ENCODE results near the gene PHIP. TPM values are rescaled to one million over a fixed set of nuclear protein-coding genes. Genes with fewer than 3 reads are reported as not detected.

Gene PHIP
- total RNA-seq, 4 donors from 2014 or later: 12.1 to 34.5 (median 20.7) TPM

- TF ChIP-seq, protein P1, sequence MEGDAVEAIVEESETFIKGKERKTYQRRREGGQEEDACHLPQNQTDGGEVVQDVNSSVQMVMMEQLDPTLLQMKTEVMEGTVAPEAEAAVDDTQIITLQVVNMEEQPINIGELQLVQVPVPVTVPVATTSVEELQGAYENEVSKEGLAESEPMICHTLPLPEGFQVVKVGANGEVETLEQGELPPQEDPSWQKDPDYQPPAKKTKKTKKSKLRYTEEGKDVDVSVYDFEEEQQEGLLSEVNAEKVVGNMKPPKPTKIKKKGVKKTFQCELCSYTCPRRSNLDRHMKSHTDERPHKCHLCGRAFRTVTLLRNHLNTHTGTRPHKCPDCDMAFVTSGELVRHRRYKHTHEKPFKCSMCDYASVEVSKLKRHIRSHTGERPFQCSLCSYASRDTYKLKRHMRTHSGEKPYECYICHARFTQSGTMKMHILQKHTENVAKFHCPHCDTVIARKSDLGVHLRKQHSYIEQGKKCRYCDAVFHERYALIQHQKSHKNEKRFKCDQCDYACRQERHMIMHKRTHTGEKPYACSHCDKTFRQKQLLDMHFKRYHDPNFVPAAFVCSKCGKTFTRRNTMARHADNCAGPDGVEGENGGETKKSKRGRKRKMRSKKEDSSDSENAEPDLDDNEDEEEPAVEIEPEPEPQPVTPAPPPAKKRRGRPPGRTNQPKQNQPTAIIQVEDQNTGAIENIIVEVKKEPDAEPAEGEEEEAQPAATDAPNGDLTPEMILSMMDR (IDR thresholded peaks at IDR 0.05): no peak
- TF ChIP-seq POLR2A (IDR thresholded peaks at IDR 0.05): no peak
- TF ChIP-seq POLR2AphosphoS5 (IDR thresholded peaks at IDR 0.05): no peak
- TF ChIP-seq EP300 (IDR thresholded peaks at IDR 0.05; ENCODE audit: low read depth): no peak
- in situ Hi-C loops (cut with MboI; ENCODE audit: low pct_ligation_motif_present in 1 of 4, low pct_unique_long_range_greater_than_20kb in 1 of 4, low sequenced_read_pairs in 3 of 4): no loop called here
- H3K27me3 ChIP-seq: no peaks in the 10 kb centered on the region
- no peak overlapping the region for H3K27ac ChIP-seq
- peaks cover 0 to 63% (median 9%) of the 10 kb centered on the region in 4 donors for H3K36me3 ChIP-seq
- H3K4me3 ChIP-seq: no peak overlapping the region
- DNase-seq: no peak
- intact Hi-C loops (cut with DNase I; ENCODE audit: low total_unique reads): no loop called here
- H3K9me3 ChIP-seq: no peaks in the 10 kb centered on the region
- 58 to 83% methylated on average over 1 of the region's 1 CpG for WGBS, 2 donors (ENCODE audit: low coverage in 1 of 2)
- no peaks in the 10 kb centered on the region for H3K4me1 ChIP-seq
These were observed 21.8 kb downstream of the PHIP start for GRCh38 chr6:79056226-79056625.

DNA sequence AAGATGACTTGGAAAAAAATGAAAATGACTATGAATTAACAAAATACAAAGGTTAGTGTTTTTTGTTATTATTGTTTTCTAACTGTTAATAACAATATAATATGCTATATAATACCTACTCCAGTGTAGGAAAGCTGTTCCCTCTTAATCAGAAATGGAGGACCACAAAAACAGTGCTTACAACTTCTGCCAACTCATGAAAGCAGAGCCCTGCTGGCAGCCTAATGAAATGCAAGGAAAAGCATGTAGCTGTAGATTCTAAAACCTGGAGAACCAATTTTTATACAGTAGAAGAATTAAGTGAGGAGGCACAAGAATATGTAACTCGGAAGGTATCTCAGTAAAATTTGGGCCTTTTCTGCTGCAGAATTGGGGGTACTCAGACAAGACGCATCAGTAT, 29.4 kb downstream of the PHIP start:
- H3K36me3 ChIP-seq: peaks cover 0 to 22% (median 11%) of the 10 kb centered on the region in 4 donors
- H3K4me3 ChIP-seq: no peak overlapping the region
- H3K4me1 ChIP-seq: no peaks in the 10 kb centered on the region
- no peaks in the 10 kb centered on the region for H3K9me3 ChIP-seq
- in situ Hi-C loops (cut with MboI; ENCODE audit: low pct_ligation_motif_present in 1 of 4, low pct_unique_long_range_greater_than_20kb in 1 of 4, low sequenced_read_pairs in 3 of 4): no loop called here
- 85 to 92% methylated on average over 2 of the region's 2 CpGs for WGBS, 2 donors (ENCODE audit: low coverage in 1 of 2)
- intact Hi-C loops (cut with DNase I; ENCODE audit: low total_unique reads): no loop called here
- no peaks in the 10 kb centered on the region for H3K27me3 ChIP-seq
- no peak overlapping the region for H3K27ac ChIP-seq
- no peak for TF ChIP-seq POLR2A (IDR thresholded peaks at IDR 0.05)
- TF ChIP-seq, protein P1 (IDR thresholded peaks at IDR 0.05): peak; percentile 18 to 39 (median 32)
- no peak for TF ChIP-seq POLR2AphosphoS5 (IDR thresholded peaks at IDR 0.05)
- no peak for TF ChIP-seq EP300 (IDR thresholded peaks at IDR 0.05; ENCODE audit: low read depth)
- DNase-seq: no peak

- Histone ChIP-seq H3K36me3 (peaks cover 0 to 15% (median 3%) of the 10 kb centered on the region in 4 donors), H3K4me1 (no peaks in the 10 kb centered on the region), H3K9me3 (no peaks in the 10 kb centered on the region), H3K27ac (no peak overlapping the region), H3K27me3 (no peaks in the 10 kb centered on the region), H3K4me3 (no peak overlapping the region)
- intact Hi-C loops (cut with DNase I; ENCODE audit: low total_unique reads): no loop called here
- TF ChIP-seq, protein P1 (IDR thresholded peaks at IDR 0.05): no peak
- TF ChIP-seq EP300 (IDR thresholded peaks at IDR 0.05; ENCODE audit: low read depth) (no peak), POLR2A (IDR thresholded peaks at IDR 0.05) (no peak), POLR2AphosphoS5 (IDR thresholded peaks at IDR 0.05) (no peak)
- in situ Hi-C loops (cut with MboI; ENCODE audit: low pct_ligation_motif_present in 1 of 4, low pct_unique_long_range_greater_than_20kb in 1 of 4, low sequenced_read_pairs in 3 of 4): no loop called here
- DNase-seq: no peak
- WGBS, 2 donors (ENCODE audit: low coverage in 1 of 2): 88 to 97% methylated on average over 2 of the region's 2 CpGs
These were observed 31.0 kb downstream of the PHIP start for GRCh38 chr6:79047072-79047471.

DNA sequence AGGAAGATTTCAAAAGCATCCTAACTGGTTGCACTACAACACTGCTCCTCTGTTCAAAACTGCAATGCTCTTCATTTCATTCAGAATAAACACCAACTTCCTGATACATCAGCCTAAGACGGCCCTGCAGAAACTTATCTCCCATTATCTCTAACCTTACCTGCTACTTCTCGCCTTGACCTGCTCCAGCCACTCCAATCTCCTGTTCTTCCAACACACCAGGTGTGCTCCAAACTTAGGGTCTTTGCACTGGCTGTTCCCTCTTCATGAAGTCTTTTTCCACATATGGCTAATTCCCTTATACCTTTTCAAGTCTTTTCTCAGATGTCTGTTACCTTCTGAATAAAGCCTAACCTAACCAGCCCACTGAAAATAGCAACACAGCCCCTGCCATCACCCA, 32.1 kb downstream of the PHIP start:
- in situ Hi-C loops (cut with MboI; ENCODE audit: low pct_ligation_motif_present in 1 of 4, low pct_unique_long_range_greater_than_20kb in 1 of 4, low sequenced_read_pairs in 3 of 4): no loop called here
- no peaks in the 10 kb centered on the region for H3K9me3 ChIP-seq
- no peaks in the 10 kb centered on the region for H3K4me1 ChIP-seq
- no peak for DNase-seq
- H3K27me3 ChIP-seq: no peaks in the 10 kb centered on the region
- TF ChIP-seq, protein P1 (IDR thresholded peaks at IDR 0.05): no peak
- TF ChIP-seq POLR2AphosphoS5 (IDR thresholded peaks at IDR 0.05) (no peak), EP300 (IDR thresholded peaks at IDR 0.05; ENCODE audit: low read depth) (no peak), POLR2A (IDR thresholded peaks at IDR 0.05) (no peak)
- WGBS, 2 donors (ENCODE audit: low coverage in 1 of 2): 79 to 86% methylated on average over 2 of the region's 2 CpGs
- intact Hi-C loops (cut with DNase I; ENCODE audit: low total_unique reads): no loop called here
- H3K27ac ChIP-seq: no peak overlapping the region
- no peak overlapping the region for H3K4me3 ChIP-seq
- peaks cover 0 to 12% (median 6%) of the 10 kb centered on the region in 4 donors for H3K36me3 ChIP-seq
